Measurements from ENCODE around the gene TEX13B.
"Not testable (repeated sequence)": the region's sequence is repeated elsewhere in the genome, so short reads cannot be mapped to it uniquely, and the experiment has no call there.

Gene TEX13B, protein sequence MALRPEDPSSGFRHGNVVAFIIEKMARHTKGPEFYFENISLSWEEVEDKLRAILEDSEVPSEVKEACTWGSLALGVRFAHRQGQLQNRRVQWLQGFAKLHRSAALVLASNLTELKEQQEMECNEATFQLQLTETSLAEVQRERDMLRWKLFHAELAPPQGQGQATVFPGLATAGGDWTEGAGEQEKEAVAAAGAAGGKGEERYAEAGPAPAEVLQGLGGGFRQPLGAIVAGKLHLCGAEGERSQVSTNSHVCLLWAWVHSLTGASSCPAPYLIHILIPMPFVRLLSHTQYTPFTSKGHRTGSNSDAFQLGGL

DNA sequence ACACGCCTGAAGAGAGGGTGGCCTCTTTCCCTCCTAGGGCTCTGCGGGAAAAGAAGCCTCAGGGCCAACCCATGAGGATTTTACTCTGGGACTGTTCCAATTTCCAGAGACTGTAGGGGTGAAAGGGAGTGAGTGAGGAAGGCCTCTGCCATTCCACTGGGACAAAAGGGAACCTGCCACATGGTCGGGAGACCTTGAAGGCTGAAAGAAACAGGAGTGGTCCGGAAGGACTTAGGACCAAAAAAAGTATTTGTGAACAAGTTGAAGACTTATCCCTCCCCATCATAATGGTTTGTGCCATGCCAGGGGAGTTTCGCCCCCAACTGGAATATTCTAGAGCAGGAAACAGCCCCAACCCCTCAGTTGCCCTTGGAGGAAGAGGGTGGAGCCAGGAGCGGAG lies at the start of gene TEX13B:
TEX13B (minus strand) TSS at position 15 of the 400 bp plus-strand sequence. CDS start 243 bp downstream, outside the sequence.
- no peak for DNase-seq

DNA sequence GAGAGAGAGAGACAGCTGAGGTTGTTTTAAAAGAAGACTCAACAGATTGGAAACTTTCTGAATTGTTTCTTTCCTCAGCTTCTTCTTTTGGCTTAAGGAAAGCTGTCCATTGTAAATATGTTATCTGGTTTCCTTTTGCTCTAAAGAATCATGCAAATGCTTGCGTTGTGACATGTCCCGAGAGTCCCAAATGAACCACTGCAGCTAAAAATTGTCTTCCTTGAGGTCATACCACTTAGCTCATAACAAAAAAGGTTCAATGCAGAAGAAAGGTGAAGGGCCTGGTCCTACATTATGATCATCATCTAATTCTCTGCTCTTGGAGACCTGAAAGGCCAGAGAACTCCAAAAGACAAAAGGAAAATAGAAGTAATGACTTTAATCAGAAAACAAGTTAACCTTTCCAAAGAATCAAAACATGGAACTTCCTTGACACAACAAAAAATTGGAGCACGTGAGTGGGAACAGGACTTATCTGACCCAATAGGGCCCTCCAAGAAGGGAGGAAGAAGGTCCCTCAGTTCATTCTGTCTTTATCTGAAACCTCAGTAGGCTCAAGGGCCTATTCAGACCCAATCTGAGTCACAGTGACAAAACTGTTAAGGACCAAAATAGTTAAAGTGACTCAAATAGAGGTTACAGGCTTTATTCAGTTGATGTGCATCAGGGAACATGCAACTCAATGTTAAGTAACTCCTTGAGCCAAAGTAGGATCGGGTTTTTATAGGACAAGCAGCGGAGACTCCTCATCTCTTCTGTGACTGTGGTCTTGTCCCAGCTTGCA lies 48.0 kb upstream of the TEX13B start:
- DNase-seq, result no peak

DNA sequence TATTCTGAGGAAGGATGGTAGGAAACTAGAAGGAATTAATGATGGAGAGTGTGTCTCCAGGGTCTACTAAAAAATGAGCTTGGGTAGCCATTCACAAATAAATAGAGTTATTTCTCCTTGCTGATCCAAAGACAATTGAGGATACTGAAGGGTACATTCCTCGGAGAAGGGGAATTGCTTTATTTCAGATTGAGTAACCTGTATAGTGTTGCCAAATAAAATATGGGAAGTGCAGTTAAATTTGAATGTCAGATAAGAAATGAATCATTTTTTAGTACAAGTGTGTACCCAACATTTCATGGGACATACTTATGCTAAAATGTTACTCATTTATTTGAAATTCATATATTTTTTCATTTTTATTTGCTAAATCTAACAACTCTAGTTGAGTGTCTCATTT lies 46.7 kb upstream of the TEX13B start:
- DNase-seq, result no peak

DNA sequence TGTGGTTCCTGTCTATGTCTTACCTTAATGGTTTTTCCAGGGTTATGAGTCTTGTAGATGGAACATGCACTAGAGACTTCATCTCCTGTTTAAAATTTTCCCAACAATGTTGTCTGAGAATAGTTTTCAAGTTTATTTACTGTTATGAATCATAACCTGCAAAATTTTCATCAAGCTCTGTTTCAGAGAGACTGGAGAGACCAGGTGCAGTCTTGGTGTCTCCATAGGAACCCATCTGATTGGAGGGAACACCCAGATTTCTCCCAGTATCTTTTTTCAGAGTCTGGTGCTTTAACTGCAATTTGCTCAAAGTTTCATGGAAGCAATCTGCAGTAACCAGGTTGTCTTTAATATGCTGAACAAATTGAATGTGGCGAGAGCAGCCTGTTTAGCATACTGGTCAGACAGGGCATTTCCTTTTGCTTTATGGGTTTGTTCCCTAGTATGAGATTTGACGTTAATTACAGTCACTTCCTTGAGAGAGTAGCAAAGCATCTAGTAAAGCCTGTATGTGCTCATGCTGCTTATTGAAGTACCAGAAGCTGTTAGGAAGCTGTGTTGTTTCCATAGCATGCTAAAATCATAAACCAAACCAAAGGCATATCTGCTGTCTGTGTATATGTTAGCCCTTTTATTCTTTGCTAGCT lies 43.9 kb upstream of the TEX13B start:
- no peak for DNase-seq

DNA sequence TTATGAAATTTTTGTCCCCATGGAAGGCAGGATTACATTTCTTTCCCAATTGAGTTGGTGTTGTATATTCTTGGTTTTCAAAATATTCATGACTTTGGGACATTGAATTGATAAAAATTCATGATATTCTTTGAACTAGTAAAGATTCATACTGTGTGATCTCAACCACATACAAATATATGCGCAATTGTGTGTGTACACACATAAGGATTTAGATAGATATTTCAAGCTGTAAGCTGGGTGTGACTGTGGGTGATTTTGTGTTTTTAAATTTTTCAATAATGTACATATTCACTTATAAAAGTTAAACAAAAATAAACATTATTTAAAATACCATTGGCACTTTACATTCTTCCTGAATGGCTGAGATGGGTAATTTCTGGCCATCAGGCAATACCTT lies 43.2 kb upstream of the TEX13B start:
- no peak for DNase-seq

DNA sequence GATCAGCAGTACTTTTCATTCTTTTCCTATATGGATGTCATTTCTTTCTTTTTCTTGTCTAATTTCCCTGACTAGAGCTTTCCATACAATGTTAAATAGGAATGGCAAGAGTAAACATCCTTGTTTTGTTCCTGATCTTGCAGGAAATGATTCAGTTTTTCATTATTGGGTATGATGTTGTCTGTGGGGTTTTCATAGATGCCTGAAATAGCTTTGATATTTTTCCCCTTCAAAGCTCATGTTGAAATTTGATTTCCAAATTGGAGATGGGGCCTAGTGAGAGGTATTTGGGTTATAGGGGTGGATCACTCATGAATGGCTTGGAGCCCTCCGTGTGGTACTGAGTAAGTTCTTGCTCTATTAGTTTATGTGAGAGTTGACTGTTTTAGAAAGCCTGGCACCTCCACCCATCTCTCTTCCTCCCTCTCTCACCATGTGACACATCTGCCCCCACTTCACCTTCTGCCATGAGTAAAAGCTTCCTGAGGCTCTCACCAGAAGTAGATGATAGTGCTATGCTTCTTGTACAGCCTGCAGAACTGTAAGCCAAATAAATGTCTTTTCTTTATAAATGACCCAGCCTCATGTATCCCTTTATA lies 40.4 kb upstream of the TEX13B start:
- DNase-seq, result no peak

DNA sequence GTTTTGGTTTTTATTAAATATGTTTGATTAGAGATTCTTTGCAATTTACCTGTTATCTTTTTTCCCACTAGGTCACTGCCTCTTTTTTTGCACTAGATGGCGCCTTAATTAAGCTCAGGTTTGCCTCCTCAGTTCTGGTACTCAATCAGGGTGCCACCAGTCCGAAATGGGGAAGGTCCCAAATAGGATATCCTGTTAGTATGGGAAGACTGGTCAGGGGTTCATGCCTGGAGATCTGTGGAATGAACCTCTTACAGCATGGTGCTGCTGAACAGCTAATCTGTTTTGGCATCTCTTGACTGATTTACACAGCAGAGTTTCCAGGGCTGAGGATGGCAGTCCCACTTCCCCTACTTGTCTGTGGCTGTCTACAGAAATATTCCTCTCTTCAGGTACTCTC lies 38.5 kb upstream of the TEX13B start:
- no peak for DNase-seq

DNA sequence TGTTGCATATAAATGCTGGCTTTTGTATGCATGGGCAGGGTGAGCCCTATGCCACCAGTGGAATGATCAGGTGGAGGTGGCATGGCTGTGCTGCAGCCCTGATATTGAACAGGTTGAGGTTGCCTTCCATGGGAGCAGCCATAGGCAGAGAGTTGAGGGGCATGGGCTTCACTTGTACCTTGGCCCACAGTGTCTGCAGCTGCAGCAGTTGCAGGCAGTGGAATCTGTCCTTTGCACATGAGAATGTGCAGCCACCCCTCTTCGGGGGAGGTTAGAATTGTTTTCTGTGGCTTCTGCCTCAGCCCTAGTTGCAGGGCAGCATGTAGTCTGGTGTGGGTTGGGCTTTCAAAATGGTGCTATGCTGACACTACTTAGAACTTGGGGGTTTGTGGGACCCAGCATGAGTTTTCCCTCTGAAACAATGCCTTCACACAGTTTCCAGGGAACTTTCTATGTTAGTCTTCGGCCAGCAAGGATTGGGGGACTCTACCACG lies 37.3 kb upstream of the TEX13B start:
- no peak for DNase-seq

DNA sequence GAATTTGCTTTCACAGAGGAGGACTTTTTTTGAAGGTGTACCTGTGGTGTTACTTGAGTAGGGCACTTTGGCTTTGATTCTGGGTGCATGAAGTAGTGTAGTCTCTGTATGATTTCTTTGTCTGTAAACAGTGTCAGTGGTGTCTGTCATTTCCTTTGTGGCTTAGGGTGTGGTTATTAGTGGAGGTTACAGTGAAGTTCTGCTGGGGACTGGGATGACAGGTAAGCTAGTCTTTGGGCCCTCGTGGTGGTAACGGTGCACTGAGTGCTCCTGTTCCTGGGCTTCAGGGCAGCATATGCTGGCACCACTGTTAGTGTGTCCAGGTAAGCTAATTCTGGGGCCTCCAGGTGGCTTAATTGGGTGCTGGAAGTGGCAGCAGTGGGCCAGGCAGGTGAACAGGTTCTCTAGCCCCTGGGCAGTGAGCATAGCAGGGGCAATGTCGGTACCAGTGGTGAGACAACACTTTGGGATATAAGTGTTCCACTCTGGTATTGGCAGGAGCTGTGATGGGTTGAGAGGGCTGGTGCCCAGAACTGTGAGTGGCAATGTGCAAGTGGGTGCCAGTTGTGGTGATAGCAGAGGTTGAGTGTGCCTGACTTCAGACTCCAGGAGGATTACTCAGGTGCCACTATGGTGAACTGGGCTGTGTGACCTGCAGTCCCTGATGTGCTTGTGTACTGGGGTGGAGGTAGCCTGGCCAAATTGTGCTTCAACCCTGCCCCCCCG lies 36.6 kb upstream of the TEX13B start:
- DNase-seq, result no peak

DNA sequence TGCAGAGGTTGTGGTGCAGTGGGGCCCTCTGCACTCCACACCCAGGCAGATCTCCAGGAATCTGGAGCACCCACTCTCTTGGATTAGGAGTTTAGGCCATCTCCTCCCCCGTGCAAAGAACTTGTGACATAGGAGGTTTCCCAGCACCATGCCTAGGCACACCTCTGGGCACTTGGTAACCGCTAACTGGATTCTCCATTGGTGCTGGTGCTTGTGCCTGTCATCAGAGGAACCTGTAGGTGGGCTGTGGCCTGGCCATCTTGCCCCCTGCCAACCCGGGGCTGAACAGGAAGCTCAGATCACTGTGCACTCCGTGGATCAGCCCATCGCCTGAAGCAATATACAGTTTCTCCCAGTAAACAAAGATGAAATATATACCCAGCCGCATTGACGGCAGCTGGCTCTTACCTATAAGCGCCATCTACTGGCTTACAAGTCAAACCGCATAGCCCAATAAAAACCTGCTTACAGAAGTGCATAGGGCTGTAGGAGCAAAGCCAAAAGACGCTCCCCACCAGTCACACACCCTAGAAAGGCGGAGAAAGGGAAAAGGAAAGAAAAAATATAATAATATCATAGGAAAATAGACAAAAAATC lies 19.1 kb upstream of the TEX13B start:
- no peak for DNase-seq

DNA sequence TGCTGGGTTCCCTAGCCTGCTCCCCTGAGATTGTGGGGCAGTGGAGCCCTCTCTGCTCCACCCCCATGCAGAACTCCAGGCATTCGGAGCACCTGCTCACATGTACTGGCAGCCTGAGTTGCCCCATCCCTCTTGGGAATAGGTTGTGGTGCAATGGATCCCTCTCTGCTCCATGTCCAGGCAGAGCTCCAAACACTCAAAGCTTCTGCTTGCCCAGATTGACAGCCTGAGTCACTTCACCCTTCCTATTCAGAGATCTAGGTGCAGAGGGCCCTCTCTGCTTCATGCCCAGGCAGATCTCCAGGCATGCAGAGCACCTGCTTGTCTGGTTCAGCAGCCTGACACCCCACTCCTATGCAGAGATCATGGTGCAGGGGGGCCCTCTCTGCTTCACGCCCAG lies 18.6 kb upstream of the TEX13B start:
- DNase-seq, result no peak

DNA sequence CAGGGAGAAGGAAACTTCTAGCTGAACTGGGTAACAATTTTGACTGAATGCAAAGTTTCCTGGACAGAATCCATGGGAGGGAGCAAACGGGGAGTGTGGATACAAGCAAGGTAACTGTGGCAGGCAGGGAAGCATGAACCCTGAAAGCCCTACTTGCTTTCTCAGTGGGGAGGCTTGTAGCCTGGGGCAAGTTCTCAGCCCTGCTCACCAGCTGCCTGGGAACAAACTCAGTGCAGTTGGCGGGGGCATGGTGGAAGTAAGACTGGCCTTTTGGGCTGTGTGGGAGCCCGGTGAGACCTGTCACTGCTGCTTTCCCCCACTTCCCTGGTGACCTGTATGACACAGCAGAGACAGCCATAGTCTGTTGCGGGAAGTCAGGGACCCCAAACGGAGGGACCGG lies 14.0 kb upstream of the TEX13B start:
- DNase-seq, result no peak

DNA sequence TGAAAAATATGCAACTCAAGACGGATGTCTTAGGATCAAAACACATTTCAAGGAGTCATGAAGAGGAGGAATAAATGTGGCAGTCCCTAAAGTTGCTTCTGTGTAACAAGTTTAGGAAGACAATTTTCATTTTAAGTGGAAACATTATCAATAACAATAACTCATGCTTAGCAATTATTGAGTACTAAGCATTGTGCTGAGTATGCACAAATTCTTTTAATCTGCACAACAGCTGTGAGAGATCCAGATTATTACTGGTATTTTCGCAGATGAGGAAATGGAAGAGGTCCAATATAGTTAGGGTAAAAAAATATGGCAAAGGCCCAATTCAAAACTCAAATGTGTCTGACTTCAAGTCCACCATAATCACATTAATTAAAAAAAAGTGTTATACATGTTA lies 2.9 kb upstream of the TEX13B start:
- no peak for DNase-seq

DNA sequence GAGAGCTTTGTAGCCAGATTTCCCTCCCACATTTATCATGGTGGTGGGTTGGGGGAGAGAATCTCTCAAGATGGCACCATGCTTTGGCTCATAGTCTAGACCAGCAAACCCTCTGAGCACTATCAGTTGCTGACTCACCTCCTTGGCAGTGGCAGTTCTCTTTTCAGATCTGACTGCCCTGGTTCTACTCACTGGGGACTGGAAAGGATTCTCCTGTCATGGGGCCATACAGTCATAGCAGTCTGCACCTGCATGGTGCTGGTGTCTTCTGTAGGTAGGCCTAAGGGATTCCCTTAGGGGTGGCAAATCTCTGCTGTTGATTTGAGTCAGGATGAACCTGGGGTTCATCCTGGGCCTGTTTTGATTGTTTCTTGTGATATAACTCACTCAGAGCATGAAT lies 2.6 kb downstream of the TEX13B start:
- no peak for DNase-seq

DNA sequence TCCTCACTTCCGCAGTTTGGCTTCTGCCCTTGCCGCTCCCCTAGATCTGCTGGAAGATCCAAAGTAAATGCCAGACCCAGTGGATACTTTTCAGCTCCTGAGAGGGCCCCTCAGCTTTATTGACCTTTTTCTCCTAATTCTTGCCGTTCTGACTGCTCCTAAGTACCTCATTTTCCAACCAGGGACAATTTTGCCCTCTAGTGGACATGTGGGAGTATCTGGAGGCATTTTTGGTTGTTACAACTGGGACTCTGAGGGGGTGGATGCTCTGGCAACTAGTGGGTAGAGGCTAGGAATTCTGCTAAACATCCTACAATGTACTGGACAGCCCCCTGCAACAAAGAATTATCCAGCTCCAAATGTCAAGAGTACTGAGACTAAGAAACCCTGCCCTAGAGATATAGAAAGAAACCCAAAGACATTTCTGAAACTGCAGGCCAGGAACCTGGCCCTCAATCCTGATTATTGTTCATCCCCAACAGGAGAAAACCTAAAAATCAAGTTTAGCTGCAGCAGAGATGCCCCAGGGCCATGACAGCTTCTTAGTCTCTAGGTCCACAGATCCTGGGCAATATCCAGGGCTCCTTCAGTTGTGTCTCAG lies 3.4 kb downstream of the TEX13B start:
- DNase-seq, result no peak

DNA sequence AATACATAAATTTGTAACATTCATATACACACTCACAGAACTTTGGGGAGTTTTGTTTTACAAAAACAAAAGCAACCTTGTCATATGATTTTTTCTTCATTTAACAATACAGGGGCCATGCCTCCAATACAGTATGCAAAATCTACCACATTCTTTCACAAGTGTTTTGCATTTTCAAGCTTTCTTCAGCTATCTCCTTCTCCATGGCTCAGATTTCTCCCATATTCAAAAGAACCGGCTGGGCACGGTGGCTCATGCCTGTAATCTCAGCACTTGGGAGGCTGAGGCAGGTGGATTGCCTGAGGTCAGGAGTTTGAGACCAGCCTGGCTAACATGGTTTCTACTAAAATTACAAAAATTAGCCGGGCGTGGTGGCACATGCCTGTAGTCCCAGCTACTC lies 4.1 kb downstream of the TEX13B start:
- DNase-seq, result no peak

DNA sequence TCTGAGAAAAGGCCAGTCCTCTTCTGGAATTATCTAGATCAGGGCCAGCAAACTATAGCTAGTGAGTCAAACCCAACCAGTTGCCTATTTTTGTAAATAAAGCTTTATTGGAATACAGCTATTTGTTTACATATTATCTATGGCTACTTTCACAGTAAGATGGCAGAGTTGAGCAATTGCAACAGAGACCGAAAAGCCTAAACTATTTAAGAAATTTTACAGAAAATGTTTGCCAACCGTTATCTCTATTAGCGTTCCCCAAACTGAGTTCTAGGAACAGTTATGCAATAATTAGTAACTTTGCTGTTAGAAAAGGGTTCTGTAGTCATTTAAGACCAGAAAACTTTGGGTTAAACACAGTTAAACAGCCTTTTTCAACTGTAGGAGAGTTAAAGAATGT lies 10.5 kb downstream of the TEX13B start:
- no peak for DNase-seq

DNA sequence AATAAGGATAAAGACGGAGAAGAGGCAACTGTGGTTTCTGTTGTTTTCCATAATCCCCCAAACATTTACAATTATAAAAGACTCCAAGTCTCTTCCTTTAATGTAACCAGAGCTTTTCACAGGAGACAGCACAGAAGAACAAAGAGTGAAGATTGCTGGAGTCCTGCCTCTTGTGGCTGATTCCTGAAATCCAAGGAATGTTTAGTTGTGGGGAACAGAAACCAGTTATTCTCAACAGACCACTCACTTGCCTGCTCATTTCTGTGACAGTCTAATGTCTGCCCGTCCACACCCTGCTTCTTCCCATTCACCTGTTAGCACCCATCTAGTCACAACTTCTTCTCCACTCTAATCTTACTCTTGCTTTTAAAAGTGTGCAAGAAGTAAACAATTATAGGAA lies 12.1 kb downstream of the TEX13B start:
- no peak for DNase-seq

DNA sequence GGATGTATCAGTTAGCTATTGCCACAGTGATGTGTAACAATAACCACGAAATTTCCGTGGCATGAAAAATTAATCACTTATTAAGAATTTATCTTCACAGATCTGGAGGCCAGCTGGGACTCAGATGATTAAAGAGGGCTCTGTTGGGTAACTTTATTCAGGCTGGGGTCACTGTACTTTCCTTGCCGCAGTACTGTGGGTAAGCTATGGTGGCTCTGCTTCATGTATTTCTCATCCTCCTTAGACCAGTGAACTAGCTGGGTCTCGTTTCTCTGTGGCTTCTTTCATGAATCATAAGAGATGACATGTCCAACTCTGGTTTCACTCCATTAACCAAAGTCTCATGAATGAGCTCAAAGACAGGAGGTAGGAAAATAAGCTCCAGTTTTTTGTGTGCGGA lies 13.5 kb downstream of the TEX13B start:
- DNase-seq, result no peak

DNA sequence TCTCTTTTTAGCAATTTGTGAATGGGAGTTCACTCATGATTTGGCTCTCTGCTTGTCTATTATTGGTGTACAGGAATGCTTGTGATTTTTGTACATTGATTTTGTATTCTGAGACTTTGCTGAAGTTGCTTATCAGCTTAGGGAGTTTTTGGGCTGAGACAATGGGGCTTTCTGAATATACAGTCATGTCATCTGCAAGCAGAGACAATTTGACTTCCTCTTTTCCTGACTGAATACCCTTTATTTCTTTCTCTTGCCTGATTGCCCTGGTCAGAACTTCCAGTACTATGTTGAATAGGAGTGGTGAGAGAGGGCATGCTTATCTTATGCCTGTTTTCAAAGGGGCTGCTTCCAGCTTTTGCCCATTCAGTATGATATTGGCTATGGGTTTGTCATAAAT lies 26.8 kb downstream of the TEX13B start:
- DNase-seq, result not testable (repeated sequence)

DNA sequence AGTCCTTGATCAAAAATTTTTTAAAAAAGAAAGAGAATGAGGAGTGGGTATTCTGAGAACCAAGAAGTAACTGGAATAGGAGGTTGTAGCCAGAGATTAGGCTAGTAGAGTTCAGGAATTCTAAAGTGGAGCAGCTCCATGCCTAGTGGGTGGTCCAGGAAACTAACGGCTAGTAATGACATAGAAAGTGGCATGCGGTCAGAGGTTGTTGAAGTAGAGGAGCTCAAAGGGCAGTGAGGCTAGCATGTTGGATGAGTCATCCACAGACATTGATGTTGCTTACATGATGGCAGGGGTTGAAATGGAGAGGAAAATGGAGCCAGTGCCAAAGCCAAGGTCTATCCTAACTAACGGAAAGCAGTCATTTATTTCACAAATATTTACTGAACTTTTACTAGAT lies 42.1 kb downstream of the TEX13B start:
- no peak for DNase-seq

DNA sequence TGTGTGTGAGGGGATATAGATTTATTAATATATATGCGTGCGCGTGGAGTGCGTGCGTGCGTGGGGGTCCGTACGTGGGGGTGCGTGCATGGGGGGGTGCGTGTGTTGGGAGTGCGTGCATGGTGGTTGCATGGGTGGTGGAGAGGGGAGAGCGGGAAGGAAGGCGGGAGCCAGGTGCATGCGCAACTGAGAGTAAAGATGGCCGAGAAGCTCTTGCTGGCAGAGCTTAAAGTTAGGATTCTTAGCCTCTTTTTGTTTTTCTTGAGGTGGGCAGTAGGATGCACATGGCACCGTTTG lies 45.8 kb downstream of the TEX13B start:
- DNase-seq, result no peak
